ENCODE results near the gene SUGCT.

DNA sequence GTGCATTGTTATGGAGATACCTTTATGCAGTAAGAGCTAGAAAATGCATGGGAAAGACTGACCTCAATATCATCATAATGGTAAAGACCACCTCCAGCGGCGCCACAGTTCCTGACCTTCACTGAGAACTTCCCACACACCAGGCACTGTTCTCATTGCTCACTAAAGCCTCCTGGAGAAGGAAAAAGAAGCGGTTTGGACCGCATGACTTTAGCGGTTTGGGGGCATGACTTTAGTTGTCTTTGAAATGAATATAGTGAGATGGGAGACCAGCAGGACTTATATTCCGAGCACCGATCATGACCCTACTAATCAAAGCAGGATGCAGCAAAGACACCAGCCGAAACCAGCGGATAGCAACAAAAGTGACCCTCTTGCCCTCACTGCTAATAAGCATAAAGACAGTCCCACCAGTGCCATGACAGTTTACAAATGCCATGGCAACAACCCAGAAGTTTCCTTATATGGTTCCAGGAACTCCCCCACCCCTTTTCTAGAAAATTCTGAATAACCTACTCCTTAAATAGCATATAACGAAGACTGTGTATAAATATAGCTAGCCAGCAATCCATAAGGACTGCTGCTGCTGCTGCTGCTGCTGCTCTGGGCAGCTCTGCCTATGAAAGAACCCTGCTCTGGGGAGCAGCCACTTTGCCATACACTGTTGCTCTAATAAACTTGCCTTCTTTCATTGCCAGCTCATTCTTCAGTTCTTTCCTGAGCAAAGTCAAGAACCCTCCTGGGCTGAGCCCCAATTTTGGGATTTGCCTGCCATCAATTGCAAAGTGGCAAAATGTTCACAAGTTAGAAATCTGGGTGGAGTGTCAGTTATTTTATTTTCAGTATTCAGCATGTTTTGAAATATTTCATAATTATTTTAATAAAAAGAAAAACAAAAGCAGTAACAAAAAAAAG is 694.1 kb downstream of the SUGCT start:
- TF ChIP-seq, protein P1, sequence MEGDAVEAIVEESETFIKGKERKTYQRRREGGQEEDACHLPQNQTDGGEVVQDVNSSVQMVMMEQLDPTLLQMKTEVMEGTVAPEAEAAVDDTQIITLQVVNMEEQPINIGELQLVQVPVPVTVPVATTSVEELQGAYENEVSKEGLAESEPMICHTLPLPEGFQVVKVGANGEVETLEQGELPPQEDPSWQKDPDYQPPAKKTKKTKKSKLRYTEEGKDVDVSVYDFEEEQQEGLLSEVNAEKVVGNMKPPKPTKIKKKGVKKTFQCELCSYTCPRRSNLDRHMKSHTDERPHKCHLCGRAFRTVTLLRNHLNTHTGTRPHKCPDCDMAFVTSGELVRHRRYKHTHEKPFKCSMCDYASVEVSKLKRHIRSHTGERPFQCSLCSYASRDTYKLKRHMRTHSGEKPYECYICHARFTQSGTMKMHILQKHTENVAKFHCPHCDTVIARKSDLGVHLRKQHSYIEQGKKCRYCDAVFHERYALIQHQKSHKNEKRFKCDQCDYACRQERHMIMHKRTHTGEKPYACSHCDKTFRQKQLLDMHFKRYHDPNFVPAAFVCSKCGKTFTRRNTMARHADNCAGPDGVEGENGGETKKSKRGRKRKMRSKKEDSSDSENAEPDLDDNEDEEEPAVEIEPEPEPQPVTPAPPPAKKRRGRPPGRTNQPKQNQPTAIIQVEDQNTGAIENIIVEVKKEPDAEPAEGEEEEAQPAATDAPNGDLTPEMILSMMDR (IDR thresholded peaks at IDR 0.05) = no peak
- TF ChIP-seq POLR2A (IDR thresholded peaks at IDR 0.05) = no peak
- TF ChIP-seq POLR2AphosphoS5 (IDR thresholded peaks at IDR 0.05) = no peak
